22Rv1 (cell line): ENCODE results near the gene WDR90.

Source experiments
- H3K27ac ChIP-seq: fragments of 450-650 bp; 2 replicates; pipeline ENCODE4 v1.5.1; 2017
- CTCF ChIP-seq: fragments of 450-650 bp; IDR thresholded peaks from 2 replicates; pipeline ENCODE4 v1.5.1; 2017; ENCODE audit warnings: mild to moderate bottlenecking
- ZFX ChIP-seq: fragments of 450-650 bp; IDR thresholded peaks from 2 replicates; pipeline ENCODE4 v1.6.1; 2017; ENCODE audit warnings: antibody characterized with exemption, borderline replicate concordance

Gene WDR90

GRCh38 chr16:716200-716568 lies 67.0 kb downstream of the WDR90 start:
- no peak for TF ChIP-seq CTCF
- no peak for TF ChIP-seq ZFX
- peak overlapping the region; percentile 98 for H3K27ac ChIP-seq

GRCh38 chr16:716768-717325 lies 67.7 kb downstream of the WDR90 start:
- H3K27ac ChIP-seq: peak overlapping the region; percentile 98

More at GRCh38 chr16:716768-717325, 67.7 kb downstream of the WDR90 start:
- TF ChIP-seq ZFX (no peak), CTCF (no peak)
